IgD-negative memory B cell (primary cell): ENCODE measurements around the gene MT1HL1. TPM values are rescaled to one million over a fixed set of nuclear protein-coding genes. Genes with fewer than 3 reads are reported as not detected.
"Not testable (repeated sequence)": the region's sequence is repeated elsewhere in the genome, so short reads cannot be mapped to it uniquely, and the experiment has no call there.

Source experiments
- H3K27ac Mint-ChIP-seq, 3 donors: one replicate each; pipeline ENCODE4 v1.8.0; 2020 to 2022; ENCODE audit warnings: mild to moderate bottlenecking in 3 of 3, mixed read lengths in 3 of 3, moderate library complexity in 1 of 3
- H3K27me3 Mint-ChIP-seq: one replicate; pipeline ENCODE4 v1.8.0; 2021; ENCODE audit warnings: mixed read lengths
- H3K36me3 Mint-ChIP-seq: one replicate; pipeline ENCODE4 v1.8.0; 2020; ENCODE audit warnings: mild to moderate bottlenecking, mixed read lengths
- H3K4me1 Mint-ChIP-seq, 3 donors: one replicate each; pipeline ENCODE4 v1.8.0; 2020 to 2022; ENCODE audit warnings: mixed read lengths in 3 of 3, mild to moderate bottlenecking in 1 of 3
- H3K4me3 Mint-ChIP-seq, 4 donors: one replicate each; pipeline ENCODE4 v1.8.0; 2020 to 2022; ENCODE audit warnings: mild to moderate bottlenecking in 4 of 4, mixed read lengths in 4 of 4, moderate library complexity in 3 of 4
- H3K9me3 Mint-ChIP-seq, 3 donors: one replicate each; pipeline ENCODE4 v1.8.0; 2020 to 2021; ENCODE audit warnings: mixed read lengths in 3 of 3, mild to moderate bottlenecking in 1 of 3
- polyA plus RNA-seq: library from polyadenylated mRNA; unstranded; fragments of 300-500 nt; fragmentation: Illumina TruSeq; gene quantifications from one replicate; pipeline ENCODE4 v1.2.3, GENCODE V29; 2021

Gene MT1HL1
- polyA plus RNA-seq, 1 donor from 2014 or later: not detected

DNA sequence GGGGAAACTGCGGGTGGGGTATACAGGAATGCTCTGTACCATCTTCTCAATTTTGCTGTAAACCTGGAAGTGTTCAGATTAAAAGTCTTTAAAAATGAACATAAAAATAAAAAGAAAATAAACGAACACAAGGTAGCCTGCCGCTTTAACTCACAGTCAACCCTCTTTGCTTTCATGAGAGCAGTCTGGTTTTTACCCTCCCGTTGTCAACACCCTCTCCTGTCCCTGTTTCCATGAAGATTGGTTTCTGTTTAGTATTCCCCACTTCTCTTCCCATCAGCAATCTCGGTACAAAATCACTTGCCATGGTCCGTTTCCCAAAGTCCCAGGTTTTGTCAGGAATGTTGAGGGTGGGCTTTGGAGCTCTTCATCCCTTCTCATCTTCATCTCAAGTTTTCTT, 28.8 kb downstream of the MT1HL1 start:
- Mint-ChIP-seq H3K36me3 (no peaks in the 10 kb centered on the region), H3K4me3 (no peak overlapping the region), H3K4me1 (no peaks in the 10 kb centered on the region), H3K9me3 (peaks cover 0 to 3% (median 2%) of the 10 kb centered on the region in 3 donors), H3K27ac (no peak overlapping the region), H3K27me3 (peaks cover 3% of the 10 kb centered on the region)

DNA sequence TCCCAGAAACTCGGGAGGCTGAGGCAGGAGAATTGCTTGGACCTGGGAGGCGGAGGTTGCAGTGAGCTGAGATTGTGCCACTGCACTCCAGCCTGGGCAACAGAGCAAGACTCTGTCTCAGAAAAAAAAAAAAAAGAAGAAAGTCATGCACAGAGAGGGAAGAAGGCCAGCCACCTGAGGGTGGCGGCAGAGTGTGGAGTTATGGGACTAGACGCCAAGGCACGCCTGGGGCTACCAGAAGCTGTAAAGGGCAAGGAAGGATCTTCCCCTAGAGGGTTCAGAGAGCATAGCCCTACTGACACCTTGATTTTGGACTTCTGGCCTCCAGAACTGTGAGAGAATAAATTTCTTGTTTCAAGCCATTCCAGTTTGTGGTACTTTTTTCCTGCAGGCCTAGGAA, 30.2 kb downstream of the MT1HL1 start:
- not testable (repeated sequence) for H3K4me1 Mint-ChIP-seq, H3K27ac Mint-ChIP-seq, H3K9me3 Mint-ChIP-seq, H3K36me3 Mint-ChIP-seq, H3K4me3 Mint-ChIP-seq, H3K27me3 Mint-ChIP-seq

DNA sequence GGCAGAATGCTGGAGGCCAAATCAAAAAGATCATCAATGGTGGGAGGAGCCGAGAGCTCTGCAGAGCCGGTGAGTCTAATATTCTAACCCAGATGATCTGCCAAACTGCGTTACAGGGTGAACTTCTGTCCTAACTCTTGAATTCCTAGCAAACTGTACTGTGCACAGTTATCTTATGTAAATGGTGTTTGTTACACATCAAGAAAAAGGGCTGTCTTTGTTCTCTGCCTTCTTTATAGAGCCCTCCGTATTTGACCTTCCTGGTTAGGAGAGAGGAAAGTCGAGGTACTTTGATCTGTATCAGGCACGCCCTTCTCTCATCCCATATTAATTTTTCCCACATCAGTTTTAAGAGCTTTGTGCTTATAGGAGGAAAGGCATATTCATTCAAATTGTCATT, 37.6 kb downstream of the MT1HL1 start:
- no peak overlapping the region for H3K27ac Mint-ChIP-seq
- H3K36me3 Mint-ChIP-seq: peaks cover 2% of the 10 kb centered on the region
- peaks cover 2 to 4% (median 3%) of the 10 kb centered on the region in 3 donors for H3K9me3 Mint-ChIP-seq
- H3K4me1 Mint-ChIP-seq: no peaks in the 10 kb centered on the region
- H3K27me3 Mint-ChIP-seq: peaks cover 2% of the 10 kb centered on the region
- H3K4me3 Mint-ChIP-seq: no peak overlapping the region

DNA sequence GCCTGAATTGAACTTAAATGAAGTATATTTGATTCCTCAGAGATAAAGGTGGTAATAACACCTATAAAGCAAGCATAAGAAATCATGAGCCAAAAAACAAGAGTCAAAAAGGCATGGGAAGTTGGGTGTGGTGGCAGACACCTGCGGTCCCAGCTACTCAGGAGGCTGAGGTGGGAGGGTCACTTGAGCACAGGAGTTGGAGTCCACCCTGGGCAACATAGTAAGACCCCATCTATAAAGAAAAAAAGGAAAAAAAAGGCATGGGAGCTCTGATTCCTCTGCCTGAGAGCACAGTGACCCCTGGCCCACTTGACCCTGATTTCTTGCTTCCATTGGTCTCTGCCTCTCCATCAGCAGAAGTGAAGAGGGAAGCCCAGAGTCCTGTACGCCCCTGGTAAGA, 40.3 kb downstream of the MT1HL1 start:
- Mint-ChIP-seq H3K27me3 (peaks cover 3% of the 10 kb centered on the region), H3K9me3 (peaks cover 4% of the 10 kb centered on the region in 3 donors), H3K27ac (no peak overlapping the region), H3K4me3 (no peak overlapping the region), H3K4me1 (no peaks in the 10 kb centered on the region), H3K36me3 (peaks cover 2% of the 10 kb centered on the region)

DNA sequence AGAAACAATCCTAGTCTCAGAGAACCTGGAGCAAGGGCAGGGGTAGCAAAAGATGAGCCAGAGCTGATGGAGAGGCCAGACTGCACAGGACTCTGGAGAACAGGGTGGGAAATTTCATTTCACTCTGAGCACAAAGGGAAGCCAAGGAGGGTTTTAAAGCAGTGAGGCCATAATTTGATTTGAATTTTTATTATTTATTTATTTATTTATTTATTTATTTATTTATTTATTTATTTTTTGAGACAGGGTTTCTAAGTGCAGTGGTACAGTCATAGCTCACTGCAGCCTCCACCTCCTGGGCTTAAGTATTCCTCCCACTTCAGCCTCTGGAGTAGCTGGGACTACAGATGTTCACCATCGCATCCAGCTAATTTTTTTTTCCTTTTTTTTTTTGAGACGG, 45.1 kb downstream of the MT1HL1 start:
- H3K9me3 Mint-ChIP-seq: peaks cover 4 to 14% (median 7%) of the 10 kb centered on the region in 3 donors
- no peaks in the 10 kb centered on the region for H3K36me3 Mint-ChIP-seq
- H3K4me3 Mint-ChIP-seq: no peak overlapping the region
- H3K27me3 Mint-ChIP-seq: peaks cover 3% of the 10 kb centered on the region
- H3K27ac Mint-ChIP-seq: no peak overlapping the region
- no peaks in the 10 kb centered on the region for H3K4me1 Mint-ChIP-seq

DNA sequence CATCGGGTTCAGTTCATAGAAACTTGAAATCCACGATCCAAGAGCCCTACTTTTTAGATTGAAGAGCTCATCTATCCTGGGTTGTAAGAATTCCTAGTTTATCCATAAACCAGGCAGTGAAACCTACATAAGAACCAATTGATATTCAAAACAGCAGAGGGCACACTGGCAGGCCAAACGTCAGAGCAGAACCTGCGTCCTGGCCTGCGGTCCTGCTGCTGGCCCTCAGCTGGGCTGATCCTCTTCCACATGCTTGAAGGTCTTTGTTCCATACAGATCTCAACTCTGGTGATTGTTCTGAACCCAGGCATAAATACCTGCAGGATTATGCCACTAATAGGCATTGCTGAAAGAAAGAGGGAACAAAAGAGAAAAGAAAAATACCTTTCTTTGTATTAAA, 47.0 kb downstream of the MT1HL1 start:
- Mint-ChIP-seq H3K27me3 (peaks cover 3% of the 10 kb centered on the region), H3K36me3 (no peaks in the 10 kb centered on the region), H3K4me3 (no peak overlapping the region), H3K9me3 (peaks cover 6 to 18% (median 7%) of the 10 kb centered on the region in 3 donors), H3K4me1 (no peaks in the 10 kb centered on the region), H3K27ac (no peak overlapping the region)

Other genes with a start within 250 kb of the MT1HL1 start
- gene MTR, start 209.1 kb downstream of the MT1HL1 start, polyA plus RNA-seq: 15.2 TPM
- not detected for gene RYR2, start 37.7 kb upstream of the MT1HL1 start, polyA plus RNA-seq